Measurements from ENCODE around the gene NDOR1.

Gene NDOR1

GRCh38 chr9:137167747-137168572 is 37.5 kb upstream of the NDOR1 start:
- DNase-seq = no peak

GRCh38 chr9:137168573-137168903 is 37.0 kb upstream of the NDOR1 start:
- DNase-seq = no peak

GRCh38 chr9:137168904-137169856 is 36.3 kb upstream of the NDOR1 start:
- no peak for DNase-seq

- DNase-seq = no peak
Observed at GRCh38 chr9:137169896-137170358, 35.6 kb upstream of the NDOR1 start, which contains the start of gene LRRC26. Gene LRRC26 (minus strand): TSS chr9:137170051. CDS start chr9:137169943, 108 bp downstream.

GRCh38 chr9:137170486-137171148 is 34.9 kb upstream of the NDOR1 start:
- no peak for DNase-seq

- DNase-seq = no peak
Observed at GRCh38 chr9:137171149-137171900, 34.2 kb upstream of the NDOR1 start.

- DNase-seq = no peak
Observed at GRCh38 chr9:137172901-137173795, 32.4 kb upstream of the NDOR1 start.

- no peak for DNase-seq
Observed at GRCh38 chr9:137173796-137174664, 31.5 kb upstream of the NDOR1 start.

GRCh38 chr9:137174722-137175293 is 30.7 kb upstream of the NDOR1 start:
- no peak for DNase-seq

- DNase-seq = no peak
Observed at GRCh38 chr9:137175345-137175961, 30.0 kb upstream of the NDOR1 start.

GRCh38 chr9:137176302-137177182 is 29.0 kb upstream of the NDOR1 start:
- DNase-seq = peak in 1 of 2 donors; percentile 37

GRCh38 chr9:137178201-137178938 is 27.1 kb upstream of the NDOR1 start:
- DNase-seq = no peak

- DNase-seq = no peak
Observed at GRCh38 chr9:137178939-137179630, 26.4 kb upstream of the NDOR1 start.

- DNase-seq = no peak
Observed at GRCh38 chr9:137179761-137180160, 25.7 kb upstream of the NDOR1 start.

- no peak for DNase-seq
Observed at GRCh38 chr9:137180491-137180890, 25.0 kb upstream of the NDOR1 start.

GRCh38 chr9:137181680-137182079 is 23.8 kb upstream of the NDOR1 start:
- DNase-seq = no peak

GRCh38 chr9:137182836-137183235 is 22.7 kb upstream of the NDOR1 start:
- no peak for DNase-seq
